K562 (cell line): ENCODE results near the gene SPATA12.

Source experiments
- JUND ChIP-seq, 2 experiments: IDR thresholded peaks; 2 replicates in 1 of 2; 3 replicates in 1 of 2; pipeline ENCODE4 v1.6.1; 2011; ENCODE audit warnings: borderline replicate concordance in 2 of 2, low read depth in 2 of 2, low read length in 2 of 2, improper control_type of control experiment in 1 of 2, missing biosample characterization in 1 of 2, missing genetic modification characterization in 1 of 2, missing genetic modification reagents in 1 of 2
- MAX ChIP-seq: sonication (generic); formaldehyde crosslinking; IDR thresholded peaks from 2 replicates; pipeline ENCODE4 v1.9.0; 2022; ENCODE audit warnings: mild to moderate bottlenecking, missing genetic modification reagents
- RBM39 ChIP-seq: fragments of 200-400 bp; formaldehyde crosslinking; optimal IDR thresholded peaks from 2 replicates; pipeline ENCODE3; 2018; ENCODE audit warnings: low read depth, low read length
- TAF1 ChIP-seq: IDR thresholded peaks from 2 replicates; pipeline ENCODE4 v1.6.1; 2011; ENCODE audit warnings: mild to moderate bottlenecking, low read length, moderate library complexity; ENCODE audit not compliant: insufficient read depth, control insufficient read depth, severe bottlenecking; ENCODE audit errors: extremely low read depth
- ZBTB33 ChIP-seq: sonication (generic); formaldehyde crosslinking; IDR thresholded peaks from 2 replicates; pipeline ENCODE4 v1.8.1; 2023; ENCODE audit warnings: mild to moderate bottlenecking, missing genetic modification reagents
- ZNF707 ChIP-seq: fragments of 250-450 bp; sonication (Bioruptor Pico); conservative IDR thresholded peaks from 2 replicates; pipeline ENCODE4 v1.8.0; 2022; ENCODE audit warnings: inconsistent platforms, mild to moderate bottlenecking, moderate library complexity

- TF ChIP-seq JUND (IDR thresholded peaks at IDR 0.05; ENCODE audit: borderline replicate concordance, low read depth, low read length) = no peak
- no peak for TF ChIP-seq JUND (tag; IDR thresholded peaks at IDR 0.05; ENCODE audit: borderline replicate concordance, low read depth, low read length)
- TF ChIP-seq RBM39 = no peak
- TF ChIP-seq MAX (CRISPR knock-in tag) = no peak
- no peak for TF ChIP-seq ZNF707 (CRISPR knock-in tag)
- TF ChIP-seq TAF1 = no peak
- no peak for TF ChIP-seq ZBTB33 (CRISPR knock-in tag)
Observed at GRCh38 chr3:57112206-57112605, 51.7 kb downstream of the SPATA12 start.
